H1 (cell line): ENCODE data around the gene SCN8A. TPM values are rescaled to one million over a fixed set of nuclear protein-coding genes. Genes with fewer than 3 reads are reported as not detected.

Experiments
- CTCF ChIA-PET: fragments of 300-600 bp; sonication (Branson Sonifier 250); formaldehyde crosslinking; loops from one replicate; lab custom pipeline; 2021; ENCODE audit not compliant: partially characterized antibody; lab: Charles Lee
- POLR2A ChIA-PET: fragments of 300-600 bp; sonication (Branson Sonifier 250); formaldehyde crosslinking; loops from one replicate; lab custom pipeline; 2021; ENCODE audit warnings: inconsistent platforms; ENCODE audit not compliant: partially characterized antibody; lab: Charles Lee
- DNase-seq, 2 experiments: peaks; one replicate each; pipeline versions ENCODE4 v3.0.0 to v3.0.0-alpha.2; 2010 to 2022; ENCODE audit warnings: low spot score in 2 of 2, low read depth in 1 of 2, mixed read lengths in 1 of 2
- FAIRE-seq: peaks from 2 replicates; lab custom pipeline; 2011; peaks lifted over from hg19 to GRCh38; lab: Jason Lieb, UNC
- H2AFZ ChIP-seq: 2 replicates; pipeline ENCODE4 v1.8.1; 2012; ENCODE audit warnings: low read length, inconsistent platforms
- H2AK5ac ChIP-seq: 2 replicates; pipeline ENCODE4 v1.6.1; 2013; ENCODE audit warnings: low read depth, low read length
- H2BK120ac ChIP-seq: replicated peaks from 2 replicates; pipeline ENCODE3; 2013; ENCODE audit warnings: low read depth, low read length, inconsistent platforms
- H2BK12ac ChIP-seq: 2 replicates; pipeline ENCODE4 v1.6.1; 2013; ENCODE audit warnings: low read depth, low read length
- H2BK15ac ChIP-seq: 2 replicates; pipeline ENCODE4 v1.6.1; 2013; ENCODE audit warnings: low read length
- H2BK20ac ChIP-seq: 2 replicates; pipeline ENCODE4 v1.6.1; 2013; ENCODE audit warnings: low read length
- H2BK5ac ChIP-seq: 2 replicates; pipeline ENCODE4 v1.6.1; 2013; ENCODE audit warnings: low read depth, low read length
- H3K14ac ChIP-seq: 2 replicates; pipeline ENCODE4 v1.6.1; 2013; ENCODE audit warnings: inconsistent platforms; ENCODE audit not compliant: insufficient read length
- H3K18ac ChIP-seq: 2 replicates; pipeline ENCODE4 v1.6.1; 2013; ENCODE audit warnings: low read length; ENCODE audit errors: extremely low read depth
- H3K23ac ChIP-seq: 2 replicates; pipeline ENCODE4 v1.6.1; 2013; ENCODE audit warnings: inconsistent platforms; ENCODE audit not compliant: insufficient read length
- H3K23me2 ChIP-seq: 2 replicates; pipeline ENCODE4 v1.6.1; 2013; ENCODE audit warnings: low read depth, low read length
- H3K27ac ChIP-seq: 2 replicates; pipeline ENCODE4 v1.6.1; 2011; ENCODE audit warnings: low read depth, low read length, inconsistent platforms
- H3K27me3 ChIP-seq, 4 experiments: replicated peaks in 1 of 4; 1 replicate in 1 of 4; 2 replicates in 3 of 4; pipeline versions ENCODE4 v1.6.1 to v1.8.1; 2011 to 2013; ENCODE audit warnings: low read length in 3 of 4, mild to moderate bottlenecking in 3 of 4, inconsistent platforms in 2 of 4, mixed read lengths in 2 of 4, moderate library complexity in 1 of 4; ENCODE audit not compliant: control insufficient read depth in 3 of 4, insufficient read depth in 3 of 4; ENCODE audit errors: extremely low read depth in 1 of 4
- H3K36me3 ChIP-seq, 4 experiments: 2 replicates each; pipeline versions ENCODE4 v1.6.1 to v1.8.1; 2011 to 2013; ENCODE audit warnings: mild to moderate bottlenecking in 4 of 4, low read length in 3 of 4, moderate library complexity in 2 of 4, control low read depth in 1 of 4, inconsistent platforms in 1 of 4; ENCODE audit not compliant: insufficient read depth in 4 of 4, control insufficient read depth in 2 of 4
- H3K4ac ChIP-seq: replicated peaks from 2 replicates; pipeline ENCODE3; 2013; ENCODE audit warnings: low read length, low read depth, mixed read lengths, inconsistent platforms; ENCODE audit not compliant: insufficient read length
- H3K4me1 ChIP-seq, 4 experiments: replicated peaks in 1 of 4; 1 replicate in 1 of 4; 2 replicates in 3 of 4; pipeline versions ENCODE4 v1.6.1 to v1.8.1; 2011 to 2013; ENCODE audit warnings: low read length in 3 of 4, inconsistent platforms in 2 of 4, mixed read lengths in 1 of 4; ENCODE audit not compliant: insufficient read depth in 4 of 4, control insufficient read depth in 3 of 4
- H3K4me2 ChIP-seq, 2 experiments: 2 replicates each; pipeline versions ENCODE4 v1.6.1 to v1.8.1; 2011 to 2013; ENCODE audit warnings: low read depth in 2 of 2, low read length in 2 of 2, control low read depth in 1 of 2, inconsistent platforms in 1 of 2, mild to moderate bottlenecking in 1 of 2; ENCODE audit not compliant: insufficient read depth in 1 of 2
- H3K4me3 ChIP-seq, 4 experiments: fragments of 200-600, 300-600 bp in 1 of 4; sonication (generic), shearing (Covaris generic), sonication (Bioruptor Twin) in 1 of 4; 2 replicates each; pipeline versions ENCODE4 v1.5.1 to v1.8.1; 2011 to 2016; ENCODE audit warnings: low read length in 4 of 4, low read depth in 3 of 4, control low read depth in 2 of 4, inconsistent platforms in 2 of 4, mild to moderate bottlenecking in 2 of 4, mixed read lengths in 1 of 4, moderate library complexity in 1 of 4; ENCODE audit not compliant: insufficient read depth in 2 of 4; ENCODE audit errors: extremely low read depth in 1 of 4
- H3K56ac ChIP-seq: replicated peaks from 2 replicates; pipeline ENCODE3; 2013; ENCODE audit warnings: low read depth, mild to moderate bottlenecking, mixed read lengths, low read length, inconsistent platforms; ENCODE audit not compliant: insufficient read length
- H3K79me1 ChIP-seq: 2 replicates; pipeline ENCODE4 v1.6.1; 2013; ENCODE audit warnings: low read depth, low read length, control low read depth
- H3K79me2 ChIP-seq, 2 experiments: 2 replicates each; pipeline versions ENCODE4 v1.6.1 to v1.8.1; 2012 to 2013; ENCODE audit warnings: low read length in 2 of 2, mild to moderate bottlenecking in 2 of 2, inconsistent platforms in 1 of 2; ENCODE audit not compliant: insufficient read depth in 2 of 2, control insufficient read depth in 1 of 2
- H3K9ac ChIP-seq, 4 experiments: replicated peaks in 1 of 4; 1 replicate in 1 of 4; 2 replicates in 3 of 4; pipeline versions ENCODE4 v1.6.1 to v1.8.1; 2011 to 2013; ENCODE audit warnings: low read depth in 3 of 4, low read length in 3 of 4, control low read depth in 2 of 4, mild to moderate bottlenecking in 2 of 4, moderate library complexity in 2 of 4, inconsistent platforms in 1 of 4; ENCODE audit errors: extremely low read depth in 1 of 4
- H3K9me3 ChIP-seq, 2 experiments: 2 replicates each; pipeline versions ENCODE4 v1.6.1 to v1.8.1; 2012 to 2013; ENCODE audit warnings: mild to moderate bottlenecking in 2 of 2, moderate library complexity in 2 of 2, control low read depth in 1 of 2, inconsistent platforms in 1 of 2, low read depth in 1 of 2, low read length in 1 of 2, mixed read lengths in 1 of 2; ENCODE audit not compliant: insufficient read depth in 2 of 2
- H4K20me1 ChIP-seq, 2 experiments: replicated peaks in 1 of 2; 2 replicates each; pipeline versions ENCODE3 to v1.8.1; 2011 to 2013; ENCODE audit warnings: inconsistent platforms in 2 of 2, low read length in 2 of 2, mild to moderate bottlenecking in 1 of 2; ENCODE audit not compliant: insufficient read depth in 2 of 2, control insufficient read depth in 1 of 2
- H4K5ac ChIP-seq: 2 replicates; pipeline ENCODE4 v1.6.1; 2013; ENCODE audit warnings: low read length, low read depth, mixed read lengths, inconsistent platforms; ENCODE audit not compliant: insufficient read length
- H4K8ac ChIP-seq: 2 replicates; pipeline ENCODE4 v1.8.0; 2013; ENCODE audit warnings: mild to moderate bottlenecking, moderate library complexity, low read length, inconsistent platforms; ENCODE audit not compliant: insufficient read depth; ENCODE audit errors: extremely low read depth
- H4K91ac ChIP-seq: replicated peaks from 2 replicates; pipeline ENCODE3; 2013; ENCODE audit warnings: low read length, mixed read lengths, inconsistent platforms; ENCODE audit not compliant: insufficient read length
- ASH2L ChIP-seq: fragments of 200-600, 300-600 bp; sonication (generic); IDR thresholded peaks from one replicate; pipeline ENCODE4 v1.7.1; 2017; ENCODE audit warnings: low read length
- BCL11A ChIP-seq, 2 experiments: IDR thresholded peaks; one replicate each; pipeline ENCODE4 v1.6.1; 2011; ENCODE audit warnings: low read depth in 2 of 2, low read length in 2 of 2, mild to moderate bottlenecking in 2 of 2
- BRCA1 ChIP-seq: IDR thresholded peaks from 2 replicates; pipeline ENCODE4 v1.6.1; 2012; ENCODE audit warnings: low read depth, low read length, improper control_type of control experiment
- CBX8 ChIP-seq: fragments of 300-800, 300-1000 bp; sonication (generic); IDR thresholded peaks from 2 replicates; pipeline ENCODE4 v1.7.1; 2016; ENCODE audit warnings: low read depth, low read length, borderline replicate concordance
- CTBP2 ChIP-seq: IDR thresholded peaks from 2 replicates; pipeline ENCODE4 v1.7.0; 2011; ENCODE audit warnings: borderline replicate concordance, mild to moderate bottlenecking, moderate library complexity, mixed read lengths, low read length; ENCODE audit not compliant: insufficient read depth, insufficient read length
- GABPA ChIP-seq: IDR thresholded peaks from 2 replicates; pipeline ENCODE4 v1.6.1; 2011; ENCODE audit warnings: mild to moderate bottlenecking, low read length, moderate library complexity, borderline replicate concordance; ENCODE audit not compliant: insufficient read depth
- JUN ChIP-seq: IDR thresholded peaks from 2 replicates; pipeline ENCODE4 v1.6.1; 2011; ENCODE audit warnings: low read depth, mild to moderate bottlenecking, improper control_type of control experiment, low read length
- KDM4A ChIP-seq: IDR thresholded peaks from one replicate; pipeline ENCODE4 v1.7.1; 2012; ENCODE audit warnings: low read depth, mild to moderate bottlenecking, moderate library complexity, low read length, inconsistent platforms; ENCODE audit not compliant: severe bottlenecking
- NANOG ChIP-seq: IDR thresholded peaks from 2 replicates; pipeline ENCODE4 v1.6.1; 2011; ENCODE audit warnings: low read length, low read depth, mild to moderate bottlenecking, inconsistent platforms; ENCODE audit not compliant: insufficient read depth, poor library complexity, severe bottlenecking
- SP2 ChIP-seq: IDR thresholded peaks from 2 replicates; pipeline ENCODE4 v1.6.1; 2012; ENCODE audit warnings: mild to moderate bottlenecking, low read length, inconsistent platforms
- TAF1 ChIP-seq: IDR thresholded peaks from 2 replicates; pipeline ENCODE4 v1.6.1; 2011; ENCODE audit warnings: mild to moderate bottlenecking, low read depth, low read length
- TCF12 ChIP-seq: IDR thresholded peaks from 2 replicates; pipeline ENCODE4 v1.6.1; 2011; ENCODE audit warnings: low read depth, mild to moderate bottlenecking, low read length
- YY1 ChIP-seq: IDR thresholded peaks from 2 replicates; pipeline ENCODE4 v1.6.1; 2011; ENCODE audit warnings: low read depth, mild to moderate bottlenecking, low read length
- WGBS, 2 experiments: shearing (Covaris generic) in 1 of 2; methylation state at CpG; one replicate each; pipeline versions ENCODE4 v1.1.6 to v1.1.7; 2013 to 2015; ENCODE audit warnings: low lambda C conversion rate in 2 of 2, mixed read lengths in 2 of 2, inconsistent platforms in 1 of 2, low coverage in 1 of 2, missing lambda C conversion rate in 1 of 2; ENCODE audit not compliant: insufficient replicate concordance in 2 of 2, insufficient coverage in 1 of 2, insufficient read length in 1 of 2; ENCODE audit errors: extremely low coverage in 1 of 2, missing lambda C conversion rate in 1 of 2; 5-methylcytosine and 5-hydroxymethylcytosine counted together
- polyA plus RNA-seq, 7 experiments: library from polyadenylated mRNA; depleted of rRNA in 3 of 7; stranded (reverse) in 5 of 7; unstranded in 2 of 7; fragments of >200 nt in 5 of 7; fragments of 200-250 nt in 2 of 7; gene quantifications; 1 replicate in 5 of 7; 2 replicates in 1 of 7; 4 replicates in 1 of 7; pipeline versions ENCODE4 v1.2.1 to v1.2.3, GENCODE V29; 2011 to 2013; ENCODE audit warnings: missing spikeins in 2 of 7, mixed read lengths in 2 of 7
- total RNA-seq: library from RNA; stranded (reverse); fragmentation: NEBNext Ultra II Directional; extraction: Animal tissue kit (Norgen Biotek cat#: 25700); gene quantifications from 2 replicates; pipeline ENCODE4 v1.2.1, GENCODE V29; 2021

The SCN8A gene
- total and polyA plus RNA-seq, 2 of the 8 experiments (the other 6 are each of a cell fraction or from before 2014, with no cell fraction given): 6.3 to 10.7 TPM

- ChIA-PET CTCF (interaction anchor here (0.7 to 9.0 kb wide), 6 partner anchors 12 to 148 kb away, joined by 3 to 139 read pairs (median 6); no protein-coding TSS in a partner anchor), POLR2A (interaction anchor here (1.4 to 2.9 kb wide), 4 partner anchors 10 to 48 kb away, joined by 3 to 12 read pairs (median 8); no protein-coding TSS in a partner anchor)
- Histone ChIP-seq H4K8ac (no peak overlapping the region), H3K4me3 (no peak overlapping the region), H3K4ac (no peak overlapping the region), H3K23me2 (peaks cover 14% of the 10 kb centered on the region; the same call in 1 of the 2 replicates), H3K14ac (no peak overlapping the region), H3K56ac (no peak overlapping the region), H2BK5ac (no peak overlapping the region), H3K9ac (no peak overlapping the region), H2BK12ac (no peak overlapping the region), H2AK5ac (no peak overlapping the region), H3K18ac (no peak overlapping the region), H3K4me2 (no peak overlapping the region), H3K23ac (no peak overlapping the region), H2BK120ac (no peak overlapping the region), H2AFZ (no peak overlapping the region), H3K27me3 (peaks cover 0 to 42% (median 34%) of the 10 kb centered on the region in 4 experiments; a peak in 6 of 7 replicates), H2BK20ac (no peak overlapping the region), H3K9me3 (no peaks in the 10 kb centered on the region), H4K20me1 (peaks cover 0 to 7% of the 10 kb centered on the region in 2 experiments), H4K91ac (no peak overlapping the region), H3K27ac (no peak overlapping the region), H3K79me1 (no peaks in the 10 kb centered on the region; the same call in 1 of the 2 replicates), H3K36me3 (no peaks in the 10 kb centered on the region; a peak in 1 of 8 replicates), H3K79me2 (no peaks in the 10 kb centered on the region), H4K5ac (no peak overlapping the region), H3K4me1 (peaks cover 0 to 12% (median 8%) of the 10 kb centered on the region in 4 experiments; a peak in 6 of 7 replicates), H2BK15ac (no peak overlapping the region)
- WGBS, 2 experiments: 100% methylated on average over 1 of the region's 4 CpGs; no CpG with 5 or more reads in 1 of the 2 experiments
- no peak for FAIRE-seq
- DNase-seq: no peak
- TF ChIP-seq BRCA1 (no peak), CTBP2 (no peak), BCL11A (IDR thresholded peaks at IDR 0.05; ENCODE audit: low read depth in 2 of 2, low read length in 2 of 2) (no peak), TCF12 (no peak), NANOG (no peak), JUN (no peak), CBX8 (no peak), ASH2L (no peak), TAF1 (no peak), SP2 (no peak), KDM4A (no peak), YY1 (no peak), GABPA (no peak)
Observed at GRCh38 chr12:51818566-51819300, 227.7 kb downstream of the SCN8A start.
